Astrocyte (in vitro differentiated cells and primary cell): ENCODE results near the gene PRKCB. TPM values are rescaled to one million over a fixed set of nuclear protein-coding genes. Genes with fewer than 3 reads are reported as not detected.

ENCODE experiments used
- DNase-seq: peaks from one replicate; pipeline ENCODE4 v3.0.0-alpha.2; 2010; ENCODE audit warnings: low read depth
- FAIRE-seq: peaks from 2 replicates; lab custom pipeline; 2011; peaks lifted over from hg19 to GRCh38; lab: Jason Lieb, UNC
- H2AFZ ChIP-seq: 2 replicates; pipeline ENCODE4 v1.6.0; 2012; ENCODE audit warnings: low read depth, low read length, inconsistent platforms
- H3K27ac ChIP-seq: 2 replicates; pipeline ENCODE4 v1.5.1; 2011; ENCODE audit warnings: low read depth, low read length, inconsistent platforms
- H3K27me3 ChIP-seq: 2 replicates; pipeline ENCODE4 v1.6.0; 2011; ENCODE audit warnings: low read length, inconsistent platforms; ENCODE audit not compliant: insufficient read depth
- H3K36me3 ChIP-seq: 2 replicates; pipeline ENCODE4 v1.5.1; 2011; ENCODE audit warnings: low read length, inconsistent platforms; ENCODE audit not compliant: insufficient read depth
- H3K4me1 ChIP-seq: 2 replicates; pipeline ENCODE4 v1.5.1; 2011; ENCODE audit warnings: low read length, inconsistent platforms; ENCODE audit not compliant: insufficient read depth
- H3K4me2 ChIP-seq: 2 replicates; pipeline ENCODE4 v1.6.0; 2012; ENCODE audit warnings: low read length, inconsistent platforms
- H3K4me3 ChIP-seq: 2 replicates; pipeline ENCODE4 v1.5.1; 2011; ENCODE audit warnings: low read depth, mild to moderate bottlenecking, low read length, inconsistent platforms; ENCODE audit not compliant: insufficient read depth
- H3K79me2 ChIP-seq: 2 replicates; pipeline ENCODE4 v1.6.0; 2012; ENCODE audit warnings: mild to moderate bottlenecking, low read length, inconsistent platforms; ENCODE audit not compliant: insufficient read depth
- H3K9ac ChIP-seq: 2 replicates; pipeline ENCODE4 v1.6.0; 2012; ENCODE audit warnings: mild to moderate bottlenecking, low read length, inconsistent platforms
- H3K9me3 ChIP-seq: 2 replicates; pipeline ENCODE4 v1.5.1; 2012; ENCODE audit warnings: low read depth, mild to moderate bottlenecking, low read length, inconsistent platforms; ENCODE audit not compliant: insufficient read depth
- H4K20me1 ChIP-seq: 2 replicates; pipeline ENCODE4 v1.6.0; 2012; ENCODE audit warnings: low read length, inconsistent platforms; ENCODE audit not compliant: insufficient read depth
- H3K27ac Mint-ChIP-seq: one replicate; pipeline ENCODE4 v1.8.0; 2021; ENCODE audit warnings: mild to moderate bottlenecking, mixed read lengths; ENCODE audit not compliant: unreplicated experiment
- H3K27me3 Mint-ChIP-seq: one replicate; pipeline ENCODE4 v1.8.0; 2021; ENCODE audit warnings: low read depth, mixed read lengths; ENCODE audit not compliant: unreplicated experiment
- H3K36me3 Mint-ChIP-seq: one replicate; pipeline ENCODE4 v1.8.0; 2021; ENCODE audit warnings: low read depth, mixed read lengths; ENCODE audit not compliant: unreplicated experiment
- H3K4me1 Mint-ChIP-seq: one replicate; pipeline ENCODE4 v1.8.0; 2021; ENCODE audit warnings: low read depth, mixed read lengths; ENCODE audit not compliant: unreplicated experiment
- H3K4me3 Mint-ChIP-seq: one replicate; pipeline ENCODE4 v1.8.0; 2021; ENCODE audit warnings: mild to moderate bottlenecking, moderate library complexity, mixed read lengths; ENCODE audit not compliant: unreplicated experiment
- H3K9me3 Mint-ChIP-seq: one replicate; pipeline ENCODE4 v1.8.0; 2021; ENCODE audit warnings: mild to moderate bottlenecking, mixed read lengths; ENCODE audit not compliant: unreplicated experiment
- CTCF ChIP-seq: IDR thresholded peaks from 2 replicates; pipeline ENCODE4 v1.5.1; 2011; ENCODE audit warnings: low read depth, mild to moderate bottlenecking, inconsistent platforms, low read length, moderate library complexity; ENCODE audit not compliant: insufficient read depth
- EZH2 ChIP-seq: IDR thresholded peaks from 2 replicates; pipeline ENCODE4 v1.6.1; 2012; ENCODE audit warnings: mild to moderate bottlenecking, low read length, inconsistent platforms; ENCODE audit not compliant: insufficient read depth
- total RNA-seq: library from RNA; stranded (reverse); gene quantifications from 2 replicates; pipeline ENCODE4 v1.2.1, GENCODE V29; 2021

The PRKCB gene
- total RNA-seq, 1 donor from 2014 or later: 2.5 TPM

GRCh38 chr16:24170407-24170806 is 334.6 kb downstream of the PRKCB start:
- Histone ChIP-seq H3K4me3 (no peak overlapping the region), H3K27ac (no peak overlapping the region), H2AFZ (no peak overlapping the region), H3K79me2 (no peaks in the 10 kb centered on the region), H3K4me2 (no peak overlapping the region), H3K4me1 (no peaks in the 10 kb centered on the region), H3K9ac (no peak overlapping the region), H3K36me3 (no peaks in the 10 kb centered on the region), H4K20me1 (no peaks in the 10 kb centered on the region), H3K9me3 (no peaks in the 10 kb centered on the region), H3K27me3 (no peaks in the 10 kb centered on the region)
- H3K27me3 Mint-ChIP-seq: peaks cover 5% of the 10 kb centered on the region
- TF ChIP-seq EZH2 (no peak), CTCF (no peak)
- no peaks in the 10 kb centered on the region for H3K9me3 Mint-ChIP-seq
- FAIRE-seq: no peak
- no peak overlapping the region for H3K4me3 Mint-ChIP-seq
- no peak for DNase-seq
- no peak overlapping the region for H3K27ac Mint-ChIP-seq
- H3K36me3 Mint-ChIP-seq: no peaks in the 10 kb centered on the region
- no peaks in the 10 kb centered on the region for H3K4me1 Mint-ChIP-seq

GRCh38 chr16:24174504-24174903 is 338.7 kb downstream of the PRKCB start:
- H3K27me3 ChIP-seq: no peaks in the 10 kb centered on the region
- FAIRE-seq: no peak

More at GRCh38 chr16:24174504-24174903, 338.7 kb downstream of the PRKCB start:
- TF ChIP-seq CTCF (no peak), EZH2 (no peak)
- Mint-ChIP-seq H3K27me3 (peaks cover 14% of the 10 kb centered on the region), H3K9me3 (no peaks in the 10 kb centered on the region), H3K4me1 (no peaks in the 10 kb centered on the region), H3K27ac (no peak overlapping the region), H3K36me3 (no peaks in the 10 kb centered on the region), H3K4me3 (no peak overlapping the region)
- Histone ChIP-seq H2AFZ (no peak overlapping the region), H3K4me3 (no peak overlapping the region), H3K9ac (no peak overlapping the region), H3K36me3 (no peaks in the 10 kb centered on the region), H4K20me1 (no peaks in the 10 kb centered on the region), H3K4me1 (no peaks in the 10 kb centered on the region), H3K27ac (no peak overlapping the region), H3K9me3 (no peaks in the 10 kb centered on the region), H3K79me2 (no peaks in the 10 kb centered on the region), H3K4me2 (no peak overlapping the region)
- no peak for DNase-seq
